NCI-H226 (cell line): ENCODE measurements around the gene SMIM33.
"Not testable (repeated sequence)": the region's sequence is repeated elsewhere in the genome, so short reads cannot be mapped to it uniquely, and the experiment has no call there.

Experiments used
- DNase-seq: peaks from one replicate; pipeline ENCODE4 v3.0.0-alpha.2; 2015

The SMIM33 gene

GRCh38 chr5:139486201-139486600 lies 15.4 kb downstream of the SMIM33 start:
- no peak for DNase-seq

DNA sequence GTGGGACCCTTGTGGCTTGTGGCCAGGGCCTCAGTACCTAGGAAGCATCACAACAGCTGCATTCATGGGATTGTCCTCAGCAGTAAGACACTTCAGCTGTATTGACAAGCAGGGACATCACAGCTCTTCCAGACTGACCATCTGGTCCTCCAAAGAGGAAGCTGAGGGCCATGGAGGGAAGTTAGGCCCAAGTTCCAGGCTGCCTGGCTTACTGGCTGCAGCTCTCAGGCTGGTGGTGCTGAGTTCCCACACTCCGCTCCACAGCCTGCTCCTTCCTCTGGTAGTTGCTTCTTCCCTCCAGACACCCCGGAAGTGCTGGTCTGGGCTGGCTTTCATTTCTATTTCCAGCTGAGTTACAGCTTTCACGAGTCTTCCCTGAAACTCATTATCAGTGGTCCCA lies 17.5 kb downstream of the SMIM33 start:
- DNase-seq = no peak

DNA sequence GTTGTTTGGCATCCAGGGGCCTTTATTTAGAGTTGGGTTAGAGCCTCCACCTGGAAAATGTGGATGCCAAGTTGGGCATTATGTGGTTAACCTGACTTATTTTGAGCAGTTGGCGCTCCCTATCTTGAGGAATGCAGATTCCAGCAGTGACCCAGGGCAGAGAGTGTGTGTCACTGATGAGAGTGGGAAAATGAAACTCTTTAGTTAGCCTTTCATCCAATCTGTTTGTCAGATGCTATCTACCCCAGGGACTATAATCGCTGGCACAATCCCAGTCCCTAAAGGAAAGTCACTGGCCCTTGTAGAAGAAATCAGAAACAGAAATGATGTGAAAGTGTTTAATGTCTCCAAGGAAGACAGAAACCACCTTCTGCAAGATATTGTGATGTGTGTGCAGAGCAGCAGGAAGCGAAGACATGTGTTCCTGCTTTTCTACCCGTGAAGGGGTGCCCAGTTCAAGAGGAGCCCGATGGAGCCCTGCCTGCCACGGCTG lies 21.9 kb downstream of the SMIM33 start:
- peak; percentile 48 for DNase-seq

DNA sequence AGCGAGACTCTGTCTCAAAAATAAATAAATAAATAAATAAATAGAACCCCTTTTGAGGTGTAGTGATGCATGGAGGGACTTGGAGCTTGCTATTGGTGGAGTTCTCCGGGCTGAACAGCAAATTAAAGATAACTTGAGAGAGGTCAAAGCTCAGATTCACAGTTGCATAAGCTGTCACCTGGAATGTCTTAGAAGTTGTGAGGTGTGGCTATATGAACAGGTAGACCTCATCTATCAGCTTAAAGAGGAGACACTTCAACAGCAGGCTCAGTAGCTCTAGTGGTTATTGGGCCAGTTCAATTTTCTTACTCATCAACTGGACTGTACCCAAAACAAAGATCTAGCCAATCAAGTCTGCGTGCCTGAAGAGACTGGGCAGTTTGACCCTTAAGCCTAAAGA lies 23.5 kb downstream of the SMIM33 start:
- no peak for DNase-seq

DNA sequence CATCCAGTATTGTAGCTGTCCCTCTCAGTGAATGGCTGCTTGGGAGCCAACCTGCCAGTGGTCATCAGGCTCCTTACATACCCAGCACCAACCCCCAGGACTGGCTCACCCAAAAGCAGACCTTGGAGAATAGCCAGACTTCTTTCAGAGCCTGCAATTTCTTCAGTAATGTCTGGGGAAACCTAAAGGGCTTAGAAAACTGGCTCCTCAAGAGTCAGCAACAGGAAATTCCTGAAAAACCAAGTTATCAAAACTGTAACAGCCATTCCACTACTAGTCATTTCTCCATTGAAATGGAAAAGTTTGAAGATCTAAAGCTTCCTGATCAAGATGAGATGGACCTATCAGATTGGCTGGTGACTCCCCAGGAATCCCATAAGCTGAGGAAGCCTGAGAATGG lies 24.0 kb downstream of the SMIM33 start:
- DNase-seq = peak; percentile 52

GRCh38 chr5:139495638-139496435 lies 25.0 kb downstream of the SMIM33 start:
- no peak for DNase-seq

DNA sequence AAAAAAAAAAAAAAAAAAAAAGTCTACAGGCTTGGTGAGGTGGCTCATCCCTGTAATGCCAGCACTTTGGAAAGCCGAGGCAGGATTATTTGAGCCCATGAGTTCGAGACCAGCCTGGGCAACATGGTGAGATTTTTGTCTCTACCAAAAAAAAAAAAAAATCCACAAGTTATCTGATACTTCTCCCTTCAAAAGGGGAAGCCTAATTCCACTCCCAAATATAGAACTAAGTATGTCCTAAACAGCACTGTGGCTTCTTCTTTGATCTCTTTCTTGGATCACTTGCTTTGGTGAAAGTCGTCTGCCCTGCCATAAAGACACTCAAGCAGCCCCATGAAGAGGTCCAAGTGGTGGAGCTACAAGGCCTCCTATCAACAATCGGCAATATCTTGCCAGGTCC lies 30.6 kb downstream of the SMIM33 start:
- no peak for DNase-seq

DNA sequence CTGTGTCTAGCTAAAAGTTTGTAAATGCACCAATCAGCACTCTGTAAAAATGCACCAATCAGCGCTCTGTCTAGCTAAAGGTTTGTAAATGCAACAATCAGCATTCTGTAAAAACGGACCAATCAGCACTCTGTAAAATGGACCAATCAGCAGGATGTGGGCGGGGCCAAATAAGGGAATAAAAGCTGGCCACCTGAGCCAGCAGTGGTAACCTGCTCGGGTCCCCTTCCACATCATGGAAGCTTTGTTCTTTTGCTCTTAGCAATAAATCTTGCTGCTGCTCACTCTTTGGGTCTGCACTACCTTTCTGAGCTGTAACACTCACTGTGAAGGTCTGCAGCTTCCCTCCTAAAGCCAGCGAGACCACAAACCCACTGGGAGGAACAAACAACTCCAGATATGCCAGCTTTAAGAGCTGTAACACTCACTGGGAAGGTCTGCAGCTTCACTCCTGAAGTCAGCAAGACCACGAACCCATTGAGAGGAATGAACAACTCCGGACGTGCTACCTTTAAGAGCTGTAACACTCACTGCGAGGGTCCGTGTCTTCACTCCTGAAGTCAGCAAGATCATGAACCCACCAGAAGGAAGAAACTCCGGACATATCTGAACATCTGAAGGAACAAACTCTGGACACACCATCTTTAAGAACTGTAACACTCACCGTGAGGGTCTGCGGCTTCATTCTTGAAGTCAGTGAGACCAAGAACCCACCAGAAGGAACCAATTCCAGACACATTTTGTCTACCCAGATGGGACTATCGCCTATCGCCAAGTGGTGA lies 32.4 kb downstream of the SMIM33 start:
- not testable (repeated sequence) for DNase-seq

DNA sequence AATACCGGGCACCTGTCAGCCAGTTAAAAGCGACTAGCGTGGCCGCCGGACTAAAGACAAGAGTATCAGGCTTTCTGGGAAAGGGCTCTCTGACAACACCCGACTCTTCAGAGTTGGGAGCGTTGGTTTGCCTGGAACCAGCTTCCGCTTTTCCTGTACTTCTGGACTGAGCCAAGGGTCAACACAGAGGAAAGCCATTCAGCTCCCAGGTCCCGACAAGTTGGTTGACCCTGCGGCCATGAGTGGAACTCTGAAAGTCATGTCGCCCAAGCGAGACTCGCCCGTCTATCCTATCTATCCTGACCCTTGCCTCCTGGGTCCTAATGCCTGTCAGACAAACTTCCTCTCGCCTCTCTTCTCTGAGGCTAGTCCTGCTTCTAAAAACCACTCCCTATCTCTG lies 33.1 kb downstream of the SMIM33 start:
- not testable (repeated sequence) for DNase-seq

DNA sequence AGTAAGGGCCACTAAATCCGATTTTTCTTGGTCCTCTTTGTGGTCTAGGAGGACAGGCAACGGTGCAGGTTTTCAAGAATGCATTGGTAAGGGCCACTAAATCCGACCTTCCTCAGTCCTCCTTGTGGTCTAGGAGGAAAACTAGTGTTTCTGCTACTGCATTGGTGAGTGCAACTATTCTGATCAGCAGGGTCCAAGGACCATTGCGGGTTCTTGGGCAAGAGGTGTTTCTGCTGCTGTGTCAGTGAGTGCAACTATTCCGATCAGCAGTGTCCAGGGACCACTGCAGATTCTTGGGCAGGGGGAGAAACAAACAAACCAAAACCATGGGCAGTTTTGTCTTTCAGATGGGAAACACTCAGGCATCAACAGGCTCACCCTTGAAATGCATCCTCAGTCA lies 33.9 kb downstream of the SMIM33 start:
- not testable (repeated sequence) for DNase-seq

GRCh38 chr5:139512786-139513390 lies 42.1 kb downstream of the SMIM33 start:
- DNase-seq = no peak

DNA sequence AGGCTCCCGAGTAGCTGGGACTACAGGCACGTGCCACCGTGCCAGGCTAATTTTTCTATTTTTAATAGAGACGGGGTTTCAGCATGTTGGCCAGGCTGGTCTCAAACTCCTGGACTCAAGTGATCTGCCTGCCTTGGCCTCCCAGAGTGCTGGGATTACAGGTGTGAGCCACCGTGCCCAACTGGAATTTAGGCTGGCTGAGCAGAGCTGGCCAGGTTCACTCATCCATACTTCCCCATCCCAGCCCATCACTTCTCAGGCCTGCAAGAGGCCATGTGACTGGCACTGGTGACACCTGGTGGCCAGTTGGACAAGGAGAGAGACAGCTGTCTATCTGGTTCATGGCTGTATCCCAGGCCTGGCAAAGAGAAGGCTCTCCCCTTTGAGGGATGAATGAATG lies 42.6 kb downstream of the SMIM33 start:
- DNase-seq = peak; percentile 69

DNA sequence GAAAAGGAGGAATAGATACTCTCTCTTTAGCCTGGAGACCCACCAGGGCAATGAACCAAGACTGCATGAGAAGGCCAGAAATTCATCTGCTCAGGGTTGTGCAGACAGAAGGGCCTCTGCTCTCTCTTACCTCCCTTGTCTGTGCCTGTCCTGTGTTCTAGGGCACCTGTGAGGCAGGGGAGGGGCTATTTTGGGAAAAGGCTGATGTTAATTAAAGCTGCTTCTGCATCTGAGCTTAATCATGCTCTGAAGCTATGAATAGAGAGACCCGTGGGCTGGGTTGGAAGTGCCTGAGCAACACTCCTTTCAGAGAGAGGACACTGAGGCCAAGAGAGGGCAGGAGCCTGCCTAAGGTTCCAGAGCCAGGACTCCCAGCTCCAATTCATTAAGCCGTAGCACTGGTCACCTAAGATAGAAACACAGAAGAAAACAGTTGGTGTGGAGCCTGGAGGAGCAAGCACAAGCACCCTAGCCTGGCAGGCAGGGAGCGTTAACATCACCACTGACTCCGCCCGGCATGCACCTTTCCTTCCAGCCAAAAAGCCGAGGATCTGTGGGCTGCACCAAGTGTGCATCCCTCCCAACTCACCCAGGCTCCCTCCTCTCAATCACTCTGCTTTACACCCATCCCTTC lies 43.2 kb downstream of the SMIM33 start:
- DNase-seq = no peak

GRCh38 chr5:139514486-139514856 lies 43.7 kb downstream of the SMIM33 start:
- DNase-seq = no peak

DNA sequence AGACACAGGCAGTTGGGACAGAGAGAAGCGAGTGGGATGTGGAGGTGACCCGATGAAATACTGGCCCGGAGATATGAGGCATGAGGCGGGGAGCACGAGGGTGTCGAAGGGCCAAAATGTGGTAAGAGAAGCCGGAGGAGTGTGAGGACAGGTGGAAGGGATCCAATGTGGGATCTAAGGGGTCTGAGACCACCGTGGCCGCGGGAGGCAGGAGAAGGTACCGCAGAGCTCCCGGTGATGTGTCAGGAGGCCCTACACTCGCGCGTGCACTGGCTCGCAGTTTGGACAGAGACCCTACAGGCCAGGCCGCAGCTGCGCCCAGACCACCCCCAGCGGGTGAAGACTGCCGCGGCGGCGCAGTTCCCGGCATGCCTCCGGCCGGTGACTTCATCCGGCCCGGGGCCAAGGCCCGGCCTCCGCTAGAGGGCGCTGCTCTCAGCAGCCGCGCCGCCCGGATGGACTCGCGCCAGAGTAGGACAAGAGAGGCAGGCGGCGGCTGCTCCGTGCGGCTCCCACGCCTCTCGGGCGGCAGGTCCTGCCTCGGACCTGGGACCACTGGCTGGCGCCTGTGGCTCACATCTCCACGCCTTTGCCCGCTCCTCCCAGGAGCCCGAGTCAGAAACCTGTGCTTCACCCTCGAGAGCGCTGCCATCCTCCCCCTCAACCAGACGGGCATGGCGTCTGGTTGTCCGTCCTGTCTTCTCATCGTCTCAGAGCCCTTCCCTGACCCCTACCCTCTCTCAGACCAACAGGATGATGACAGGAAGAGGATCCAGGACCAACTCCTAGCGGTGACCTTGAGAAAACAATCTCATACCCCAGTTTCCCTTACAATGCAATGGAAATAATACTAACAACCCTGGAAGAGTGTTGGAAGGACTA lies 47.1 kb downstream of the SMIM33 start:
- DNase-seq = peak; percentile 76
